Esophagus (tissue), 2 donors: Measurements from ENCODE around the gene FAM222A. TPM values are rescaled to one million over a fixed set of nuclear protein-coding genes. Genes with fewer than 3 reads are reported as not detected.

ENCODE experiments used
- H3K27ac ChIP-seq, 2 donors: one replicate each; pipeline ENCODE4 v1.5.1; 2013; ENCODE audit warnings: low read depth in 2 of 2, mild to moderate bottlenecking in 2 of 2, inconsistent platforms in 1 of 2, low read length in 1 of 2, moderate library complexity in 1 of 2
- H3K27me3 ChIP-seq, 2 donors: one replicate each; pipeline ENCODE4 v1.6.1; 2013; ENCODE audit warnings: low read length in 2 of 2, control low read depth in 1 of 2, mild to moderate bottlenecking in 1 of 2; ENCODE audit not compliant: insufficient read depth in 2 of 2, control insufficient read depth in 1 of 2
- H3K36me3 ChIP-seq, 2 donors: one replicate each; pipeline ENCODE4 v1.6.1; 2013; ENCODE audit warnings: low read length in 1 of 2; ENCODE audit not compliant: control insufficient read depth in 2 of 2, insufficient read depth in 2 of 2
- H3K4me1 ChIP-seq, 2 donors: one replicate each; pipeline ENCODE4 v1.6.1; 2013; ENCODE audit warnings: low read length in 1 of 2; ENCODE audit not compliant: control insufficient read depth in 2 of 2, insufficient read depth in 2 of 2
- H3K4me3 ChIP-seq, 2 donors: one replicate each; pipeline ENCODE4 v1.5.1; 2013; ENCODE audit warnings: low read length in 2 of 2, mild to moderate bottlenecking in 2 of 2, low read depth in 1 of 2, moderate library complexity in 1 of 2
- H3K9me3 ChIP-seq, 2 donors: one replicate each; pipeline ENCODE4 v1.6.1; 2013; ENCODE audit warnings: mild to moderate bottlenecking in 2 of 2, low read depth in 1 of 2, low read length in 1 of 2, moderate library complexity in 1 of 2; ENCODE audit not compliant: control insufficient read depth in 2 of 2, insufficient read depth in 1 of 2
- WGBS, 2 donors: extraction: QIAGEN DNeasy Blood & Tissue Kit; methylation state at CpG; one replicate each; pipeline ENCODE4 v1.1.7; 2013; 5-methylcytosine and 5-hydroxymethylcytosine counted together
- polyA plus RNA-seq, 2 donors: library from polyadenylated mRNA; stranded (reverse); fragments of 200-250 nt; gene quantifications; one replicate each; pipeline ENCODE4 v1.2.3, GENCODE V29; 2013
- donor health status: healthy with polysubstance abuse.
- donor health status: Bipolar disorder and iron deficiency.

FAM222A gene
- polyA plus RNA-seq, 2 donors, result 3.2 to 3.9 TPM

DNA sequence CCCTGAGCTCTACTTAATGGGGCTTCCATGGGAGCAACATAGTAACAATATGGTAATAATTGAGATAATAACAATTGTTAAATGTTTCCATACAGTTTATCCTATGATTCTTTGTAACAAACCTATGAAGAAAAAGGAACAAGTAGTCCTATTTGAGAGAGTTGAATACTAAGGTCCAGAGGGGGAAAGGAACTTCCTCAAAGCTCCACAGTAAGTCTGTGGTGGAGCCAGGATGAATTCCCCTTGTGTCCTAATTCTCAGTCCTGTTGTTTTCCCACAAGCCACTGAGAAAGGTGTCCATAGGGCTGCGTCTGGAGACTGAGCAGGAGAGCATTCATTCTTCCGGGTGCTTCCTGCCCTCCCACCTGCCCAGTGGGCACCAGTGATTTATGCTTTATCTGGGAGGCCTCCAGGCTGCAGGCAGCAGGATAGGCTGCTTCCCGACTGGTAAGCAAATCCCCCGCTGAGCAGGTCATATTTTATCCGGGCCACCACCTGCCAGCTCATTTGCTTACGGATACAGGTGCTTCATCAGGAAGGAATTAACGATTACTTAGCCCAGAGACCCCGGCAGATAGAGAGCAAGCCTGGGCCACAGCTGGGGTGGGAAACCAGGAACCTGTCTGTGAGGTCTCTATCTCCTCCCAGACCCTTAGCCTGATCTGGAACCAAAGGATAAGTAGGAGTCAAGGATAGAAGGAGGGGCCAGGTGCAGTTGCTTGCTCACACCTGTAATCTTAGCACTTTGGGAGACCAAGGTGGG, 33.9 kb upstream of the FAM222A start:
- Histone ChIP-seq H3K9me3 (no peaks in the 10 kb centered on the region), H3K27ac (no peak overlapping the region), H3K27me3 (no peaks in the 10 kb centered on the region), H3K4me3 (no peak overlapping the region), H3K36me3 (no peaks in the 10 kb centered on the region), H3K4me1 (no peaks in the 10 kb centered on the region)
- WGBS, 2 donors, result 52 to 62% methylated on average over 8 of the region's 8 CpGs

GRCh38 chr12:109680264-109681005, 33.2 kb upstream of the FAM222A start:
- H3K27ac ChIP-seq, result no peak overlapping the region
- WGBS, 2 donors, result 68 to 71% methylated on average over 4 of the region's 4 CpGs

DNA sequence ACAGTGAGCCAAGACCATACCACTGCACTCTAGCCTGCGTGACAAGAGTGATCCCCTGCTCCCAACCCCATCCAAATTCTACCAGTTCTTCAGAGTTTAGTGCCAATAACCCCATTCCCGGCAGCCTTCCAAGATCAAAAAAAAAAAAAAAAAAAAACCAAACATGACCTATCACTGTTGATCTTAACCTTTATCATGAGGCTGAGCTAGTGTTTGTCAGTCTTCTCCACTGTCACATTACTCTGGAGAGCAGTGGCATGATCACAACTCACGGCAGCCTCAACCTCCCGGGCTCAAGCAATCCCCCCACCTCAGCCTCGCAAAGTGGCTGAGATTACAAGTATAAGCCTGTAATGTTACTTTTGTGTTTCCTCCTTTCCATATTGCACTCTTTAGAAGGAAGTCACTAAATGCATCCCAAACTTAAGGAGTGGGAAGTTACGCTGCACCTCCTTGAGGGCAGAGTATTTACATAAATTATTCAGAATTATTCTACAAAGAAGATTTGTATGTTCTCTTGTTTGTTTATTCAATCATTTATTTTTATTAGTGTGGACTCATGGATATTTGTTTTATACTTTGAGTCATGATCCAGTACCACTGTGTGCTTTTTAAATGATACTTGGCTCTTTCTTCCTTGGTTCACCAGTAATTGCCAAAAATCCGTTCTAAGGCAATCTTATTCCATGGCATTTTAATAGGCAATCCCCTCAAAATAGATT, 31.5 kb upstream of the FAM222A start:
- H3K27ac ChIP-seq, result no peak overlapping the region
- WGBS, 2 donors, result 77 to 80% methylated on average over 7 of the region's 7 CpGs
- H3K27me3 ChIP-seq, result no peaks in the 10 kb centered on the region
- H3K4me1 ChIP-seq, result no peaks in the 10 kb centered on the region
- H3K36me3 ChIP-seq, result no peaks in the 10 kb centered on the region
- H3K9me3 ChIP-seq, result no peaks in the 10 kb centered on the region
- no peak overlapping the region for H3K4me3 ChIP-seq

More at GRCh38 chr12:109680264-109681005, 33.2 kb upstream of the FAM222A start:
- no peak overlapping the region for H3K4me3 ChIP-seq
- no peaks in the 10 kb centered on the region for H3K9me3 ChIP-seq
- no peaks in the 10 kb centered on the region for H3K27me3 ChIP-seq
- no peaks in the 10 kb centered on the region for H3K36me3 ChIP-seq
- no peaks in the 10 kb centered on the region for H3K4me1 ChIP-seq

DNA sequence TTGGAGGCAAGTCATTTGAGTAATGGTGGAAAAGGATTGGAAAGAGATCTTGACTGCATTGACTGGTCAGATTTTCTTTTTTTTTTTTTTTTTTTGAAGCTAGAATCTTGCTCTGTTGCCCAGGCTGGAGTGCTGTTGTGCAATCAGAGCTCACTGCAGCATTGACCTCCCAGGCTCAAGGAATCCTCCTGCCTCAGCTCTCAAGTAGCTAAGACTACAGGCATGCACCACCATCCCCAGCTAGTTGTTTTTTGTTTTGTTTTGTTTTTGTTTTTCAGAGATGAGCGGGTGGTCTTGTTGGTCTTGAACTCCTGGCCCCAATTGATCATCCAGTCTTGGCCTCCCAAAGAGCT, 30.9 kb upstream of the FAM222A start:
- H3K9me3 ChIP-seq, result no peaks in the 10 kb centered on the region
- no peak overlapping the region for H3K4me3 ChIP-seq
- H3K4me1 ChIP-seq, result no peaks in the 10 kb centered on the region
- H3K27me3 ChIP-seq, result no peaks in the 10 kb centered on the region
- WGBS, 2 donors, result 94 to 95% methylated on average over 1 of the region's 1 CpG
- no peak overlapping the region for H3K27ac ChIP-seq
- no peaks in the 10 kb centered on the region for H3K36me3 ChIP-seq

GRCh38 chr12:109683316-109683715, 30.3 kb upstream of the FAM222A start:
- Histone ChIP-seq H3K9me3 (no peaks in the 10 kb centered on the region), H3K4me3 (no peak overlapping the region), H3K27ac (no peak overlapping the region), H3K36me3 (no peaks in the 10 kb centered on the region), H3K27me3 (no peaks in the 10 kb centered on the region), H3K4me1 (no peaks in the 10 kb centered on the region)

DNA sequence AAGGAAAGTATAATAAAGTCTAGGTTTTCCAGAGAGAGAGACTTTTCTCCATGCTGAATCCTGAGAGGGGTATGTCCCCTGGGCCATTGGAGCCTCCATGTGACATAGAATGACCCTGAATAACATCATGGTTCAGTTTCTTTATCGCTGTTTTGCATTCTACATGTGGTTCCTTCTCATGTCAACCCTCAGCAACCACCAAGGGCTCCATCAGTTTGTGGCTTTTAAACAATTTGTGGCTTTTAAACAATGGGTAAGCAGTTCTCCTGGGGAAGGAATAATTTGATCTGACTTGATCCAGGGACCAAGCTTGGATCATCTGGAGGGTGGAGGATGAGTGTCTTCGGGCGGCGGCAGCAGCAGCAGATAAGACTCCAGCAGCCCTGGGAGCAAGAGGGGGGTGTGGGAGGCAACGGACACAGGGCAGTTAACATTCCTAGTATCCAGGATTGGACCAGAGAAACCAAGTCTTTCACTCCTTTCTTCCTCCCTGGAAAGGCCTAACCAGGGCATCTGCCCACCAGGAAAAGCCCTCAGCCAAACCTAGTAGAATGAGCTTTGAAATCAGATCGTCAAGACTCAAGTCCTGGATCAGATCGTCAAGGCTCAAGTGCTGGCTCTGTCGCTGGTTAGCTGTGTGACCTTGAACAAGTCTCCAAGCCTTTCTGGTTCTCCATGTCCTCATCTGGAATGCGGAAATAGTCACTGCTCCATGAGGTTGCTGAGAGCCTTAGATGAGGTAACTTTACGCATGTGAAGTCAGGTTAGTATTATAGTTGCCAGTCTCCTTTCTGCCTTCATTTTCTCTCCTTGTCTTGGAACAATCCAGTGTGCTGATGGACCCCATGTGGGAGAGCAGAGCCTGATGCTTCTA, 27.8 kb upstream of the FAM222A start:
- Histone ChIP-seq H3K36me3 (no peaks in the 10 kb centered on the region), H3K4me3 (no peak overlapping the region), H3K27me3 (no peaks in the 10 kb centered on the region), H3K27ac (no peak overlapping the region), H3K4me1 (no peaks in the 10 kb centered on the region), H3K9me3 (no peaks in the 10 kb centered on the region)
- 81 to 90% methylated on average over 10 of the region's 10 CpGs for WGBS, 2 donors

DNA sequence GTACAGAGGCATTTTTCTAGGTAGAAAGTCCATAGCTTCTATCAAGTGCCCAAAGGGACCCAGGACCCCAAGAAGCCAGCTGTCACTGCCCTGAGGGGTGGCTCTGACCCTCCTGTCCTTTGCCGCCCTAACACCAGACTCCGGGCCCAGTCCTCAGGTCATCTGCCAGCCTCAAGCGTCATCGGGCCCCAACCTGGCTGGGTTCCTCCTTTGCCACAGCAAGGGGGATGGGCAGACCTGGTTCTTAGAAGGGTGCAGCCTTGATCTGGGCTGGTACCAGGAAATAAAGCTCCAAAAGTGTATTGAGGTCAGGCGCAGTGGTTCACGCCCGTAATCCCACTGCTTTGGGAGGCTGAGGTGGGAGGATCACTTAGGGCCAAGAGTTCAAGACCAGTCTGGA, 27.1 kb upstream of the FAM222A start:
- Histone ChIP-seq H3K9me3 (no peaks in the 10 kb centered on the region), H3K27me3 (no peaks in the 10 kb centered on the region), H3K4me1 (no peaks in the 10 kb centered on the region)

GRCh38 chr12:109687250-109687649, 26.4 kb upstream of the FAM222A start:
- Histone ChIP-seq H3K36me3 (no peaks in the 10 kb centered on the region), H3K27ac (no peak overlapping the region), H3K9me3 (no peaks in the 10 kb centered on the region), H3K4me3 (no peak overlapping the region), H3K27me3 (no peaks in the 10 kb centered on the region), H3K4me1 (no peaks in the 10 kb centered on the region)
- WGBS, 2 donors, result 63 to 65% methylated on average over 6 of the region's 6 CpGs

More for the DNA sequence above, 27.1 kb upstream of the FAM222A start:
- Histone ChIP-seq H3K27ac (no peak overlapping the region), H3K36me3 (no peaks in the 10 kb centered on the region), H3K4me3 (no peak overlapping the region)
- WGBS, 2 donors, result 73 to 87% methylated on average over 7 of the region's 7 CpGs

GRCh38 chr12:109689426-109689825, 24.2 kb upstream of the FAM222A start:
- WGBS, 2 donors, result 88 to 91% methylated on average over 3 of the region's 3 CpGs
- Histone ChIP-seq H3K27ac (no peak overlapping the region), H3K27me3 (peaks cover 0 to 2% of the 10 kb centered on the region in 2 donors), H3K4me1 (no peaks in the 10 kb centered on the region), H3K36me3 (no peaks in the 10 kb centered on the region), H3K4me3 (no peak overlapping the region), H3K9me3 (no peaks in the 10 kb centered on the region)
